Muscle of leg (tissue), 11 donors: Measurements from ENCODE around the gene CLEC17A. TPM values are rescaled to one million over a fixed set of nuclear protein-coding genes. Genes with fewer than 3 reads are reported as not detected.

Experiments used
- DNase-seq: peaks from one replicate; pipeline ENCODE4 v3.0.0; 2013
- H3K27ac ChIP-seq: one replicate; pipeline ENCODE4 v1.5.1; 2013; ENCODE audit warnings: mild to moderate bottlenecking, low read length, control low read depth
- H3K27me3 ChIP-seq: one replicate; pipeline ENCODE4 v1.6.1; 2013; ENCODE audit warnings: low read length; ENCODE audit not compliant: control insufficient read depth, insufficient read depth
- H3K36me3 ChIP-seq: one replicate; pipeline ENCODE4 v1.6.1; 2013; ENCODE audit warnings: low read length; ENCODE audit not compliant: control insufficient read depth, insufficient read depth
- H3K4me1 ChIP-seq: one replicate; pipeline ENCODE4 v1.6.1; 2013; ENCODE audit warnings: low read length; ENCODE audit not compliant: control insufficient read depth, insufficient read depth
- H3K4me3 ChIP-seq: one replicate; pipeline ENCODE4 v1.5.1; 2013; ENCODE audit warnings: low read length, control low read depth
- H3K9me3 ChIP-seq: replicated peaks from 2 replicates; pipeline ENCODE4 v1.6.1; 2013; ENCODE audit warnings: low read depth, low read length; ENCODE audit not compliant: control insufficient read depth
- WGBS: methylation state at CpG from one replicate; pipeline ENCODE4 v1.1.5; 2013; ENCODE audit warnings: missing lambda C conversion rate; ENCODE audit not compliant: insufficient coverage; 5-methylcytosine and 5-hydroxymethylcytosine counted together
- polyA plus RNA-seq, 8 donors: library from polyadenylated mRNA; unstranded; fragments of 120-200 nt; gene quantifications; one replicate each; pipeline versions ENCODE4 v1.2.1 to v1.2.3, GENCODE V29; 2013; ENCODE audit warnings: inconsistent platforms in 1 of 8, low replicate concordance in 1 of 8; ENCODE audit not compliant: insufficient read length in 8 of 8, insufficient read depth in 1 of 8
- total RNA-seq: library from RNA; stranded (reverse); fragments of 120-200 nt; gene quantifications from one replicate; pipeline ENCODE4 v1.2.4, GENCODE V29; 2013

The CLEC17A gene
- total and polyA plus RNA-seq, 9 donors, result 0.09 to 0.19 (median 0.12) TPM; not detected in 4

DNA sequence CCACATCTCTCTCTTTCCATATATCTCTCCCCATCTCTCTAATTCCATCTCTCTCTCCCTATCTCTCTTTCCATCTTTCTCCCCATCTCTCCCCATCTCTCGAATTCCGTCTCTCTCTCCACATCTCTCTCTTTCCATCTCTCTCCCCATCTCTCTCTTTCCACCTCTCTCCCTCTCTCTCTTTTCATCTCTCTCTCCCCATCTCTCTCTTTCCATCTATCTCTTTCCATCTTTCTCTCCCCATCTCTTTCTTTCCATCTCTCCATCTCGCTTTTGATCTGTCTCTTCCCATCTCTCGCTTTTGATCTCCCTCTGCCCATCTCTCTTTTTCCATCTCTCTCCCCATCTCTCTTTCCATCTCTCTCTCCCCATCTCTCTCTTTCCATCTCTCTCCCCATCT, 66.1 kb downstream of the CLEC17A start:
- no peak for DNase-seq
- Histone ChIP-seq H3K27me3 (no peaks in the 10 kb centered on the region), H3K9me3 (no peaks in the 10 kb centered on the region), H3K4me3 (no peak overlapping the region), H3K4me1 (no peaks in the 10 kb centered on the region), H3K36me3 (no peaks in the 10 kb centered on the region), H3K27ac (no peak overlapping the region)
- 78% methylated on average over 4 of the region's 4 CpGs for WGBS

DNA sequence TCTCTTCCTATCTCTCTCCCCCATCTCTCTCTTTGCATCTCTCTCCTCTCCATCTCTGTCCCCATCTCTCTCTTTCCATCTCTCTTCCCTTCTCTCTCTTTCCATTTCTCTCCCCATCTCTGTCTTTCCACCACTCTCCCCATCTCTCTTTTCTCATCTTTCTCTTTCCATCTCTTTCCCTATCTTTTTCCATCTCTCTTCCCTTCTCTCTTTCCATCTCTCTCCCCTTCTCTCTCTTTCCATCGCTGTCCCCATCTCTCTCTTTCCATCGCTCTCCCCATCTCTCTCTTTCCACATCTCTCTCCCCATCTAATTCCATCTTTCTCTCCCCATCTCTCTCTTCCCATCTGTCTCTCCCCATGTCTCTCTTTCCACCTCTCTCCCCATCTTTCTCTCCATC, 67.3 kb downstream of the CLEC17A start:
- Histone ChIP-seq H3K9me3 (no peaks in the 10 kb centered on the region), H3K27me3 (no peaks in the 10 kb centered on the region), H3K27ac (no peak overlapping the region), H3K4me3 (no peak overlapping the region), H3K36me3 (no peaks in the 10 kb centered on the region), H3K4me1 (no peaks in the 10 kb centered on the region)
- WGBS, result 55% methylated on average over 2 of the region's 2 CpGs
- no peak for DNase-seq

DNA sequence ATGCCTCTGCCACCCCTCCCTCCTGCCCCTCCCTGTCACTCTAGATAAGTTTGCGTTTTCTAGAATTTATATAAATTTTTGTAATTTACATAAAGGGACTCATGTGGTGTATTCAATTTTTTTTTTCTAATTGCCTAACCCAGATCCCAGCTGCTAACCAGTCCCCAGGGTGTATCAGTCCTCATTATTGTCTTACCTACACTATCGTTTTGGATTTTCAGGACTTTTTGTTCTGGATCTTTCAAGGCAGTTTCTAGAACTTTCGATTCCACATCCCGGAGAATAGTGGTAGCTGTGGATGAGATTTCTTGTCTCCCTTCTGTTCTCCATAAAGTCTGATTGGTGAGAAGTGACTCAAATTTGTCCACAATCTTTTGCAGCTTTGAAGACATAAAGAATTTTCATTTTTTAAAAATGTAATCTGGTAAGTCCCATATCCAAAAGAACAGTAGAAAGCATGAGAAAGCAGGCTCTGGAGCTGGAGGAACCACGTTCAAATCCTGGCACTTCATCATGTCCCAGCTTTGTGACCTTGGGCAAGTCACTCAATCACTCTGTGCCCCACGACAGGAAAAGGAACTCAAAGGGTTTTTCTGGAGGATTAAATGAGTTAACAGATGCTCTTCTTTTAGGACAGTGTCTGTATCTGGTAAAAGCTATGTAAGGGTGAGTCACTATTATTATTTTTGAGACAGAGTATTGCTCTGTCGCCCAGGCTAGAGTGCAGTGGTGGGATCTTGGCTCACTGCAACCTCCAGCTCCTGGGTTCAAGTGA, 72.1 kb downstream of the CLEC17A start:
- WGBS, result 61% methylated on average over 3 of the region's 7 CpGs
- Histone ChIP-seq H3K9me3 (no peaks in the 10 kb centered on the region), H3K36me3 (no peaks in the 10 kb centered on the region), H3K27me3 (no peaks in the 10 kb centered on the region), H3K4me1 (no peaks in the 10 kb centered on the region), H3K27ac (no peak overlapping the region), H3K4me3 (no peak overlapping the region)
- DNase-seq, result no peak

DNA sequence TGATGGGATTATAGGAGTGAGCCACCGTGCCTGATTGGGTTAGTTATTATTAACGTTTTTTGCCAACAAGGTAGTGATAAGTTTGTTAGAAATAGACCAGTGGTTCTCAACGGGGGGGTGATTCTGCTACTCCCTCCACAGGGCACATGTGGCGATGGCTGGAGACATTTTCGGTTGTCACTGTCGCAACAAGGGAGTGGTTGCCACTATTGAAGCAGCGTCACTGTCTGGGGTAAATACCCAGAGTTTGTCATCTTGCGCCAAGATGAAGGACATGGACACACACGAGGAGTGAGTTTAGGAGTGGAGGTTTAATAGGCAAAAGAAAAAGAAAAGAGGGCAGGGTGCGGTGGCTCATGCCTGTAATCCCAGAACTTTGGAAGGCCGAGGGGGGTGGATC, 72.8 kb downstream of the CLEC17A start:
- no peak overlapping the region for H3K27ac ChIP-seq
- H3K4me1 ChIP-seq, result no peaks in the 10 kb centered on the region
- no peaks in the 10 kb centered on the region for H3K27me3 ChIP-seq
- 80% methylated on average over 9 of the region's 11 CpGs for WGBS
- no peak overlapping the region for H3K4me3 ChIP-seq
- H3K9me3 ChIP-seq, result no peaks in the 10 kb centered on the region
- DNase-seq, result no peak
- H3K36me3 ChIP-seq, result no peaks in the 10 kb centered on the region

DNA sequence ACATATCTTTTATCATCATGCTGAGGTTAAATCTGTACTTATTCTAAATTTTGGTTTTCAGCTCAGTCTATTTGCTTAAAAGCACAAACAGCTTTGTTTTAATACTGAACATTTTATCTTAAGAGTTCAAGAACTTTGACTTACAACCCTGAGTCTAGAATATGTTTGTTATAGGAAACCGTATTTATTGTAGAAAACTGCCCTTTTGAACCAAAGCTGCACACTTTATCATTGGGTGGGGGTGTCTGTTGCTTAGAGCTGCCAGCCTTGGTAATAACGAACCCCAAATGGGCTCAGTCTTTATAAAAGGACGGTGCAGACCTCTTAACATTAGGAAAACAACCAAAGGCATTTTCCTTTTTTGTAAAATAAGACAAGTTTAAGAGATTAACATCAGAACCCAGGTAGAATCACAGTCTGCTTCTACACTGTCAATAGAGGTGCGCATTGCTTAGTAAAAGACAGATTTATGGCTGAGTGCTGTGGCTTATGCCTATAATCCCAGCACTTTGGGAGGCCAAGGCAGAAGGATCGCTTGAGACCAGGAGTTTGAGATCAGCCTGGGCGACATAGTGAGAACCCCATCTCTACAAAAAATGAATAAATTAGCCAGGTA, 77.1 kb downstream of the CLEC17A start:
- Histone ChIP-seq H3K27me3 (no peaks in the 10 kb centered on the region), H3K4me1 (no peaks in the 10 kb centered on the region), H3K9me3 (no peaks in the 10 kb centered on the region), H3K36me3 (no peaks in the 10 kb centered on the region), H3K27ac (no peak overlapping the region), H3K4me3 (no peak overlapping the region)
- no CpG with 5 or more reads among the region's 6 CpGs for WGBS
- DNase-seq, result no peak

DNA sequence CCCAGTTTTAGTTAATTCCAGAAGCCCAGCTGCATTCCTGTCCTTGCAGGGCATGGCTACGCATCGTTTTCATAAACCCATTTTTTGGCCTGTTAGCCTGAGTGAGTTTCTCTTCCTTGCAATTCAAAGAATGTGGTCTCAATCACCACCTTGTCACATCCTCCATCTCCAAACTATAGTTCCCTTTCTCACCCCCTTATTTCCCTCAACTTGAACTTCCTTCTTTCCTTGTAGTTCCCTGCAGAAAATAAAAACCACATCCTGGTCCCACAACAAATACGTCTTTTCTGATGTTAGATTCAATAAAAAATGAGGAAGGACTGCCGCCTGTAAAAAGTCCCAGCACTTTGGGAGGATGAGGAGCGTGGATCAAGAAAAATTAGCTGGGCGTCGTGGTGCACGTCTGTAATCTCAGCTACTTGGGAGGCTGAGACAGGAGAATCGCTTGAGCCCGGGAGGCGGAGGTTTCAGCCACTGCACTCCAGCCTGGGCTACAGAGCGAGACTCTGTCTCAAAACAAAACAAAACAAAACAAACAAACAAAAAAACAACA, 78.6 kb downstream of the CLEC17A start:
- DNase-seq, result peak; percentile 64
- no peaks in the 10 kb centered on the region for H3K9me3 ChIP-seq
- 75% methylated on average over 2 of the region's 12 CpGs for WGBS
- H3K36me3 ChIP-seq, result no peaks in the 10 kb centered on the region
- no peaks in the 10 kb centered on the region for H3K27me3 ChIP-seq
- H3K4me3 ChIP-seq, result no peak overlapping the region
- no peak overlapping the region for H3K27ac ChIP-seq
- H3K4me1 ChIP-seq, result no peaks in the 10 kb centered on the region

Other genes with a start within 250 kb of the CLEC17A start
- gene ADGRE5, start 201.6 kb upstream of the CLEC17A start, total RNA-seq, result 27.4 TPM
- 10 to 100 TPM; 43.5 to 61.9 (median 55.7) TPM for gene ADGRE5, start 201.6 kb upstream of the CLEC17A start, polyA plus RNA-seq
- gene DDX39A, start 163.7 kb upstream of the CLEC17A start, total RNA-seq, result 34.8 TPM
- 10 to 100 TPM; 41.9 to 52.9 (median 45.5) TPM for gene DDX39A, start 163.7 kb upstream of the CLEC17A start, polyA plus RNA-seq
- gene PKN1, start 149.8 kb upstream of the CLEC17A start, total RNA-seq, result 40.2 TPM
- 10 to 100 TPM; 69.9 to 79.2 (median 72.5) TPM for gene PKN1, start 149.8 kb upstream of the CLEC17A start, polyA plus RNA-seq
- gene PTGER1, start 107.7 kb upstream of the CLEC17A start, total RNA-seq, result 0.09 TPM
- gene PTGER1, start 107.7 kb upstream of the CLEC17A start, polyA plus RNA-seq, result under 1 TPM in 2 of 8 donors, not detected in 6; 0.12 to 0.52 TPM
- gene GIPC1, start 87.0 kb upstream of the CLEC17A start, total RNA-seq, result 46.1 TPM
- gene GIPC1, start 87.0 kb upstream of the CLEC17A start, polyA plus RNA-seq, result 10 to 100 TPM; 45.0 to 52.5 (median 48.7) TPM
- 51.1 TPM for gene DNAJB1, start 64.7 kb upstream of the CLEC17A start, total RNA-seq
- 10 to 100 TPM; 63.5 to 87.7 (median 79.2) TPM for gene DNAJB1, start 64.7 kb upstream of the CLEC17A start, polyA plus RNA-seq
- gene TECR, start 53.5 kb upstream of the CLEC17A start, total RNA-seq, result 71.3 TPM
- gene TECR, start 53.5 kb upstream of the CLEC17A start, polyA plus RNA-seq, result 100 to 1,000 TPM in 5 of 8 donors, 10 to 100 TPM in 3; 73.2 to 133 (median 104) TPM
- gene NDUFB7, start 11.0 kb upstream of the CLEC17A start, total RNA-seq, result 283 TPM
- gene NDUFB7, start 11.0 kb upstream of the CLEC17A start, polyA plus RNA-seq, result 100 to 1,000 TPM; 105 to 158 (median 130) TPM
- 0.04 TPM for gene ADGRE3, start 91.8 kb downstream of the CLEC17A start, total RNA-seq
- gene ADGRE3, start 91.8 kb downstream of the CLEC17A start, polyA plus RNA-seq, result under 1 TPM in 3 of 8 donors, not detected in 5; 0.05 to 0.15 (median 0.11) TPM
- 18.2 TPM for gene ZNF333, start 107.0 kb downstream of the CLEC17A start, total RNA-seq
- gene ZNF333, start 107.0 kb downstream of the CLEC17A start, polyA plus RNA-seq, result 10 to 100 TPM; 12.2 to 25.5 (median 17.6) TPM
- gene ADGRE2, start 195.5 kb downstream of the CLEC17A start, total RNA-seq, result 0.31 TPM
- 1 to 10 TPM in 1 of 8 donors, under 1 TPM in 7; 0.22 to 3.6 (median 0.51) TPM for gene ADGRE2, start 195.5 kb downstream of the CLEC17A start, polyA plus RNA-seq